GM23338 (cell line): ENCODE data around the gene GPR34.

Source experiments
- CREB1 ChIP-seq: fragments of 250-450 bp; sonication (Bioruptor Pico); IDR thresholded peaks from 2 replicates; pipeline ENCODE4 v1.5.0; 2020; ENCODE audit warnings: low read depth, mild to moderate bottlenecking, moderate library complexity
- EZH2 ChIP-seq: fragments of 200-600 bp; sonication (generic); IDR thresholded peaks from one replicate; pipeline ENCODE4 v1.8.0; 2017; ENCODE audit warnings: antibody characterized with exemption, mild to moderate bottlenecking, low read depth; ENCODE audit not compliant: unreplicated experiment
- JUNB ChIP-seq: IDR thresholded peaks from one replicate; pipeline ENCODE4 v1.6.1; 2016; ENCODE audit warnings: antibody characterized with exemption; ENCODE audit not compliant: unreplicated experiment
- POLR2AphosphoS5 ChIP-seq: IDR thresholded peaks from 2 replicates; pipeline ENCODE4 v1.6.1; 2016; ENCODE audit warnings: antibody characterized with exemption, low read depth
- TF ChIP-seq, protein P1 (sequence below), 2 experiments: fragments of 200-600 bp in 1 of 2; sonication (generic) in 1 of 2; conservative IDR thresholded peaks; 2 replicates each; pipeline versions ENCODE4 v1.5.1 to v1.6.1; 2016 to 2017; ENCODE audit warnings: antibody characterized with exemption in 2 of 2, low read depth in 2 of 2, mild to moderate bottlenecking in 2 of 2, moderate library complexity in 1 of 2

DNA sequence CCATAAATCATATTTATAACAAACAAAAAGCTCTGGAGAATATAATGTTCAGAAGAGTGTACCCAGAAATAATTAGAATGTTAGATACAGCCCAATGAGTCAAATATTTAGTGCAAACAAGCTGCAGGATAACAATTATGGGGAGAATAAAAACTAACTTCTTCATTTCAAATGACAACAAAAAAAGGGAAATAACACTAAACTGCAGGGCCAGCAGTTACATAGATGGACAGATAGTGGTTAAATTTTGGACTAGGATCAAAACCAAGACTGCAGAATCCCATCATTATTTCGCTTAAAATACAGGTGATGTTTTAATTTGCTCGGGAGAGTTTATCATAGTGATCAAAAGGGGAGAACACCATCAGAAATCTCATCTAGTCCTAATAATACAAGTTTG, 617 bp upstream of the GPR34 start:
- TF ChIP-seq, protein P1, sequence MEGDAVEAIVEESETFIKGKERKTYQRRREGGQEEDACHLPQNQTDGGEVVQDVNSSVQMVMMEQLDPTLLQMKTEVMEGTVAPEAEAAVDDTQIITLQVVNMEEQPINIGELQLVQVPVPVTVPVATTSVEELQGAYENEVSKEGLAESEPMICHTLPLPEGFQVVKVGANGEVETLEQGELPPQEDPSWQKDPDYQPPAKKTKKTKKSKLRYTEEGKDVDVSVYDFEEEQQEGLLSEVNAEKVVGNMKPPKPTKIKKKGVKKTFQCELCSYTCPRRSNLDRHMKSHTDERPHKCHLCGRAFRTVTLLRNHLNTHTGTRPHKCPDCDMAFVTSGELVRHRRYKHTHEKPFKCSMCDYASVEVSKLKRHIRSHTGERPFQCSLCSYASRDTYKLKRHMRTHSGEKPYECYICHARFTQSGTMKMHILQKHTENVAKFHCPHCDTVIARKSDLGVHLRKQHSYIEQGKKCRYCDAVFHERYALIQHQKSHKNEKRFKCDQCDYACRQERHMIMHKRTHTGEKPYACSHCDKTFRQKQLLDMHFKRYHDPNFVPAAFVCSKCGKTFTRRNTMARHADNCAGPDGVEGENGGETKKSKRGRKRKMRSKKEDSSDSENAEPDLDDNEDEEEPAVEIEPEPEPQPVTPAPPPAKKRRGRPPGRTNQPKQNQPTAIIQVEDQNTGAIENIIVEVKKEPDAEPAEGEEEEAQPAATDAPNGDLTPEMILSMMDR (conservative IDR thresholded peaks at IDR 0.05; ENCODE audit: low read depth in 2 of 2), result no peak
- TF ChIP-seq POLR2AphosphoS5, result no peak
- TF ChIP-seq JUNB, result no peak
- no peak for TF ChIP-seq EZH2
- no peak for TF ChIP-seq CREB1 (CRISPR knock-in tag)
